Activated CD4-positive, alpha-beta T cell treated with anti-CD3 and anti-CD28 coated beads for 4 hours (primary cell): Measurements from ENCODE around the gene ATP8B4.
A peak's percentile ranks its signal among the peaks of the same experiment; 100 is the strongest.
"Not testable (repeated sequence)": the region's sequence is repeated elsewhere in the genome, so short reads cannot be mapped to it uniquely, and the experiment has no call there.

ENCODE experiments used
- DNase-seq, 2 donors: peaks; one replicate each; pipeline ENCODE4 v3.0.0-alpha.2; 2020

ATP8B4 gene

GRCh38 chr15:50140098-50140497 is 21.1 kb upstream of the ATP8B4 start:
- DNase-seq: no peak

DNA sequence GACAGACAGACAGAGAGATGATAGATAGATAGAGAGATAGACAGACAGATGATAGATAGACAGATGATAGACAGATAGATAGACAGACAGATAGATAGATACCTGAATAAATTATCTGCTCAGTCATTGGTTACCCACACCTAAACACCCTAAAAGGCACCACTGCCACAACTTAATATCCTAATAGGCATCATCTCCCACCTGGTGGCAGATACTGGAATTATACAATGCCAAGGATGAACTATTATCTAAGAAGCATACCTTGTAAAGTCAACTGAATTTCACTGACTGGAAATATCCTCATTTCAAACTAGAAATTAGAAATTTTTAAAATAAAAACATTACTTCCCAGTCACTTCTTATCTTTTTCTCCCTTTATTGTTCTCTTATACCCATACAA is 19.4 kb upstream of the ATP8B4 start:
- DNase-seq: no peak

DNA sequence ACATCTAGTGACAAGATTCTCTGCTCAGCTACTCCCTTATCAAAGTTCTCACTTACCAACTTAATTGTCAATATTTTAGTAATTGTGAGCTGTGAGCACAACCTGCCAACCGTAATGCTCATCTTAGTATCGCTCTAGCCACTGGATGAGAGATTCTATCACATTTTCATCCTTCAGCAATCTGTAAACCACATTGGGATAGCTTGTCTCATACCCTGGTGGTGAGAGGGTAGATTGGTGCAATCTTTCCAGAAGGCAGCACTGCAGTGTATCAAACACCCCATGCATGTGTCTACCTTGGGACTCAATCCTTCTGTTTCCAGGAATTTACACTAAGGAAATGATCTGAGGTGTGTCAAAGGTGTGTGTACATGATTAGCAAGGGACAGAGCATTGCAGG is 18.9 kb upstream of the ATP8B4 start:
- DNase-seq: no peak

- no peak for DNase-seq
These were observed 18.3 kb upstream of the ATP8B4 start for GRCh38 chr15:50137330-50137761.

- DNase-seq: peak; percentile 3 to 8
These were observed 16.1 kb upstream of the ATP8B4 start for GRCh38 chr15:50135031-50135551.

- DNase-seq: no peak
These were observed 15.5 kb upstream of the ATP8B4 start for GRCh38 chr15:50134524-50135024.

DNA sequence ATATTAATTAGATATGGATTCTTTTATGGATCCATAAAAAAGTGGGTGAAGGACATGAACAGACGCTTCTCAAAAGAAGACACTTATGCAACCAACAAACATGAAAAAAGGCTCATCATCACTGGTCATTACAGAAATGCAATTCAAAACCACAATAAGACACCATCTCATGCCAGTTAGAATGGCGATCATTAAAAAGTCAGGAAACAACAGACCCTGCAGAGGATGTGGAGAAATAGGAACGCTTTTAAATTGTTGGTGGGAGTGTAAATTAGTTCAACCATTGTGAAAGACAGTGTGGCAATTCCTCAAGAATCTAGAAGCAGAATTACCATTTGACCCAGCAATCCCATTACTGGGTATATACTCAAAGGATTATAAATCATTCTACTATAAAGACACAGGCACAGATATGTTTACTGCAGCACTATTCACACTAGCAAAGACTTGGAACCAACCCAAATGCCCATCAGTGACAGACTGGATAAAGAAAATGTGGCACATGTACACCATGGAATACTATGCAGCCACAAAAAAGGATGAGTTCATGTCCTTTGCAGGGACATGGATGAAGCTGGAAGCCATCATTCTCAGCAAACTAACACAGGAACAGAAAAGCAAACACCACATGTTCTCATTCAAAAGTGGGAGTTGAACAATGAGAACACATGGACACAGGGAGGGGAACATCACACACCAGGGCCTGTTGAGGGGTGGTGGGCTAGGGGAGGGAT is 13.4 kb upstream of the ATP8B4 start:
- not testable (repeated sequence) for DNase-seq

- DNase-seq: no peak
These were observed 12.6 kb upstream of the ATP8B4 start for GRCh38 chr15:50131617-50132016.

DNA sequence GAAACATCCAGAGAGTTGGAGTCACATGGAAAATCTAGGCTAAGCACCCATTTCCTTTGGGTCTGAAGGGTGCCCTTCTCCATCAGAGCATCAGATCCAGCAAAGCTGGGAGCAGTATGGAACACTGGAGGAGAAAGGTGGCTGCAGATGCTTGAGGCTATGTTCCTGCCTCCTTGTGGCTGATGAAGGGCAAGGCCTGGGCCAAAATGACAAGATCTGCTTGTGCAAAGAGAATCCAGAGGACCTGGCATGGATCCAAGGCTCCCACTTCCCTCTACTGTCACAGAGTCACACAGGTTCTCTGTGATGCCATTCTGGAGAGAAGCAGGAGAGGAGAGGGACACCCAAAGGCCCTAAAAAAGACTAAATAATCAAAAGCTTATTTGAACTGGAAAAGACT is 9.2 kb upstream of the ATP8B4 start:
- DNase-seq: no peak

DNA sequence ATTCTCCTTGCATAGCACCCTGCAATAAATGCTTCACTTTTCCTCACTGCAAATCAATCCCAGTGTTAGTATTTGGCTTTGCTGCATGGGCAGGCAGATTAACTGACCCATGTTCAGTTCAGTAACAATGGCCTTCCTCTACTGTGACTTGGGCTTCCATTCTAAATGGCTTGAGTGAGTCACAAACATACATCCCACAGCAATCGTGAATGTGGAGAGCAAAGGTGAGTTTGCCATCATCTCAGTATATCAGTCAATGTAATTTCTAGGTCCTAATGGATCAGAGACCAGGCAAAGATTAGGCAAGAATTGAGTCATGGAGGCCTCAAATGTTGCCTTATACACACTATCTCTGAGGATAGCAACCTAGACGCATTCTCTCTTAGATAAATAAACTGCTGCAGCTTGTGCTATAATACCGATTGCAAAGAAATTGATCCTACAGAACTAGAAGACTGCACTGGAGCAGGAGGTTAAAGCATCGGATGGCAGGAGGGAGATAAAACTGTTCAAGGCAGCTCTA is 8.3 kb upstream of the ATP8B4 start:
- no peak for DNase-seq

DNA sequence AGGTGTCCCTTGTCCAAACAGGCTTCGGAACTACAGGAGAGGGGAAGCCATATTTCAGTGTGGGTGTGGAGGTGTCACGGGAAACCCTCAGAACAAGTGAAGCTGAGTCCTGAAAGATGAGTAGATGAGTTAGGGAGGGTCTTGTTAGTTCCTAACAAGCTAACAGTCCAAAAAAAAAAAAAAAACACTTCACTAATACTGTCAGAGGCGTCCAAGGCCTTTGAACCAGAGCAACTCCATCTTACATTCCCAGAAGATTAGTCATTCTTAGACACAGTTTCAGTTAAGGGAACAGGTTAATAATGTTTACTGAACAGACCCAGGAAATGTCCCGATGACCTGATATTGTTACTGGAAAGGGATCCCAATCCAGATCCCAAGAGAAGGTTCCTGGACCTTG is 7.0 kb upstream of the ATP8B4 start:
- DNase-seq: no peak

GRCh38 chr15:50124631-50125030 is 5.6 kb upstream of the ATP8B4 start:
- DNase-seq: no peak

DNA sequence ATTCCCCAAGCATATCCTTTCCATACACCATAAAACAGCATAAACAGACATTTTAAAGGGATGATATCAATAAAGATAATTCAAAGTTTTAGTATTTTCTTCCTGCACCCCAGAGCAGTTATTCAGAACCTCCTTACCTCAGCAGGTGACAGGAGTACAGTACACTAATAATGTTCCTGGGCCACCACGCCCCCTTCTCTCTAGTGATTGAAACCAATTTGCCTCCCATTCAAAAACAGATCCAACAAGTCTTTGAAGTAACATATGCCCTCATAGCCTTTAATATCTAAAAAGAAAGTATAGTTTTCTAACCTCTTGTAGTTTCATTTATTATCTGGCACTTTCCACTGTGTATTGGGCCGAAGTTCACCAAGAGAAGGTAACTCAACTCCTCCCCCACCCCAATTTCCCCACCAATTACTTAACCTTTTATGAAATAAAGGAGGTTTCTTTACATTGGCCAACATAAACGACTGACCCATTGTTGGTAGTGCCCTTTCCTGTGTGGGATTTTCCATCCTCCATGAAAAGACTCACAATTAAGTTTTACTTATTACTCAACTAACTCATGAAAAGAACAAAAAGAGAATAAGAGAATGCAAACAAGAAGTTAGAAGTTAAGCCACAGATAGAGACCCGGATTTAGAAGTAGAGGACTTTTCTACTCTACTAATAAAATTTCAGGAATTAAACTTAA is 5.0 kb upstream of the ATP8B4 start:
- no peak for DNase-seq

GRCh38 chr15:50120729-50121128 is 1.7 kb upstream of the ATP8B4 start:
- no peak for DNase-seq

DNA sequence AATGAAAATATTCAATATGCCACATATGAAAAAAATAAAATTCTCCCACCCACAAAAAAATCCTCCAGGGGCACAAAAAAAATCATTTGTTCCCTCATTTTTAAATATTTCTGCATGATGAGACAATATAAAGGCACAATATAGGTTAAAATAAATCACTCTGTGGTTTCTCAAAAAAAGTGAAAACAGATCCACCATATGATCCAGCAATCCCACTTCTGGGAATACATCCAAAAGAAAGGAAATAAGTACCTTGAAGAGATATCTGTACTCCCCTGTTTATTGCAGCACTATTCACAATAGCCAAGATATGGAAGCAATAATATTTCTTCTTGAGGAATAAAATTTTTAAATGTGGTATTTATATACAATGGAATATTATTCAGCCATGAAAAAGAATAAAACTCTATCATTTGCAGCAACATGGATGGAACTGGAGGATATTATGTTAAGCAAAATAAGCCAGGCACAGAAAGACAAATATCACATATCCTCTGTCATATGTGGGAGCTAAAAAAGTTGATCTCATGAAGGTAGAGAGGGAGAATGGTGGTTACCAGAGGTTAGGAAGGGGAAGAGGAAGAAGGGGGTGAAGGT is 1.5 kb downstream of the ATP8B4 start:
- no peak for DNase-seq

DNA sequence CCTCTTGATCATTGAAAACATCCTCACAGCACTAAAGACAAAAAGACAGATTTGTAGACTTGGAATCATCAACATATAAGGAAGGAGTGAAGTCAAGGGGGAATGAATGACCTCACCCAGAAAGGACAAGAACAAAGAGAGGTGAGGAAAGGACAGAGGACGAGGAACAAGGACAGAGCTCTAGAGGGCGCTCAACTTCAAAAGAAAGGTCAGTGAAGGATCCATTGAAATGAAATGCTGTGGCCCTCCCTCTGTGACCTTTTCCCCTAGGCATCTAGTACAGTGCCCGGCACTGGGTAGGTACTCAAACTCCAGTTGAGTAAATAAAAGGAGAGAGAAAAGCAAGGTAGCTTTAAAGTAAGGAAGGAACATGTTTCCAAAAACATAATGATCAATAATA is 2.6 kb downstream of the ATP8B4 start:
- DNase-seq: no peak

DNA sequence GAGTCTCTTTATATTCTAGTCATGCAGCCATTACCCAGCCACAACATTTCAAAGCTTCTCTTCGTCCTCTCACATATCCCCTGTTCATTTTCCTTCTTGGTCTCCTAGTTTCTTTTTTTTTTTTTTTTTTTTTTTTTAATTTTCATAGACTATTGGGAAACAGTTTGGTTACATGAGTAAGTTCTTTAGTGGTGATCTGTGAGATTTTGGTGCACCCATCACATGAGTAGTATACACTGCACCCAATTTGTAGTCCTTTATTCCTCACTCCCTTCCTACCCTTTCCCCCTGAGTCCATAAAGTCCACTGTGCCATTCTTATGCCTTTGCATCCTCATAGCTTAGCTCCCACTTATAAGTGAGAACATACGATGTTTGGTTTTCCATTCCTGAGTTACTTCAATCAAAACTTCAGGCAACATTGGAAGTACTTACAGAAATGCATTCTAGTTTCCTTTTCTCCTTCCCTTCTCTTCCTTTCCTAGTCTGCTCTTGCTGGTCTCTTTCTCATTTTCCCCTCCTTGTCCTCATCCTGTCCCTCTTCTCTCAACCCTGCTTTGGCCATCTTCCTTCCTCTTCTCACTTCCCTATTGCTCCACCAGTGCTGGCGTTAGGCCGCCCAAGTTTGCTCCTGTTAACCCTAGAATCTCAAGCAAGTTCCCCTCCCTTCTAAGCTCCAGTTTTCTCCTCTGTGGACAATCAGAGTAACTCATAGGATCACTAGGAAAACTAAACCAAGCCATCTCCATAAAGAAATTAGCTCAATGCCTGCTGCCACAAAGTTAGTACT is 4.8 kb downstream of the ATP8B4 start:
- DNase-seq: no peak

GRCh38 chr15:50113187-50113505 is 5.9 kb downstream of the ATP8B4 start:
- DNase-seq: no peak

- DNase-seq: no peak
These were observed 6.4 kb downstream of the ATP8B4 start for GRCh38 chr15:50112488-50113186.

GRCh38 chr15:50110285-50110684 is 8.7 kb downstream of the ATP8B4 start:
- no peak for DNase-seq

DNA sequence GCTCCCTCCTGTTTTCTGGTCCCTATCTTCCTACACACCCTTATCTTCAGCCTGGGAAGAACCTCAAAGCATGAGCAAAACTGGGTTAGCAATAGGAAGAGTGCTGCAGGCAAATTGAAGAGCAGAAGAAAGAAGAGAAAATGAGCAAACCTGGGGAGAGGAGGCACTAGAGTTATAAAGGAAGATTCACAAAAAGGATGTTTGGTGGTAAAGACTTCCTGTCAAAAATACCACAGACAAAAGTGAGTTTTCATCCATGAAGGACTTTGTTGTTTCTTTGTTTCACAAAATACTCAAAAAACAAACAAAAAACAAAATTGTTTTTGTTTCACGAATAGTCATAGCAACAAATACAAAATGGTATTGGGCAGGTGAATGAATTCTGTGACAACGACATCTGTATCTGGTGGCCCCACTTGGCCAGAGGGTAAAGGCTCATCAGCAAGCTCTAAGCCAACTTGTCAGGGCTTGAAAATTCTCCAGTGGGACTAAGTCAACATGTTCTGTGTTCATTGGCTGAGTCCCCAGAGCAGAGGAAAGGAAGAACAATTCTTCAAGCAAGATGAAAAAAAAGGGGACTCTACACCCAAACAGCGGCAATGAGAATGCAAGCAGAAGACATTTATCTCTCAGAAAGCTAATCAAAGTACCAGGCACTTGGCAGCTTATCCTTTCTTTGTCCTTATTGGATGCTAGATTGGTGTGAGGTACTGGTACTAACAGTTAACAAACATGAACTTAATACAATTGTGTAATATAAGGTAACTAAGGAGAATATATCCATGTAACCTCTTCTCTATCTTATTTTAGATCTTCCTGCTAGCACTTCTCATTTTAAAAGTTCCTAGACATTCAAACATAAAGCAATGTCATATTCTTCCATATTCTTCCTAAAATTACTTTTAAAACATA is 9.7 kb downstream of the ATP8B4 start:
- DNase-seq: no peak
